CD14-positive monocyte (primary cell): ENCODE results near the gene CCNY. TPM values are rescaled to one million over a fixed set of nuclear protein-coding genes. Genes with fewer than 3 reads are reported as not detected.
A peak's percentile ranks its signal among the peaks of the same experiment; 100 is the strongest.

ENCODE experiments used
- DNase-seq, 3 donors: peaks; one replicate each; pipeline ENCODE4 v3.0.0-alpha.2; 2011 to 2022
- H2AFZ ChIP-seq: 2 replicates; pipeline ENCODE4 v1.6.0; 2012; ENCODE audit warnings: mild to moderate bottlenecking, low read depth, low read length, inconsistent platforms; ENCODE audit not compliant: insufficient read depth, poor library complexity, severe bottlenecking
- H3K27ac ChIP-seq, 2 donors: 1 replicate in 1 of 2; 2 replicates in 1 of 2; pipeline ENCODE4 v1.5.1; 2012 to 2013; ENCODE audit warnings: low read length in 2 of 2, control low read depth in 1 of 2, inconsistent platforms in 1 of 2, low read depth in 1 of 2, mild to moderate bottlenecking in 1 of 2
- H3K27me3 ChIP-seq, 2 donors: one replicate each; pipeline versions ENCODE4 v1.6.0 to v1.6.1; 2011 to 2013; ENCODE audit warnings: low read length in 2 of 2; ENCODE audit not compliant: control insufficient read depth in 2 of 2, insufficient read depth in 2 of 2
- H3K36me3 ChIP-seq, 2 donors: replicated peaks in 1 of 2; 1 replicate in 1 of 2; 2 replicates in 1 of 2; pipeline versions ENCODE4 v1.5.1 to v1.6.1; 2012 to 2013; ENCODE audit warnings: low read length in 2 of 2, control low read depth in 1 of 2, inconsistent platforms in 1 of 2, mild to moderate bottlenecking in 1 of 2; ENCODE audit not compliant: insufficient read depth in 2 of 2, control insufficient read depth in 1 of 2
- H3K4me1 ChIP-seq, 2 donors: 1 replicate in 1 of 2; 2 replicates in 1 of 2; pipeline versions ENCODE4 v1.5.1 to v1.6.1; 2012 to 2013; ENCODE audit warnings: low read length in 2 of 2, control low read depth in 1 of 2, inconsistent platforms in 1 of 2, mild to moderate bottlenecking in 1 of 2, moderate library complexity in 1 of 2; ENCODE audit not compliant: insufficient read depth in 2 of 2, control insufficient read depth in 1 of 2
- H3K4me2 ChIP-seq: replicated peaks from 2 replicates; pipeline ENCODE3; 2012; ENCODE audit warnings: low read length, moderate library complexity, mild to moderate bottlenecking; ENCODE audit not compliant: poor library complexity, severe bottlenecking; ENCODE audit errors: extremely low read depth
- H3K4me3 ChIP-seq, 3 experiments: fragments of 200-600 bp in 1 of 3; sonication (generic) in 1 of 3; replicated peaks in 1 of 3; 1 replicate in 2 of 3; 2 replicates in 1 of 3; pipeline ENCODE4 v1.5.1; 2011 to 2013; ENCODE audit warnings: low read length in 3 of 3, mild to moderate bottlenecking in 3 of 3, control low read depth in 2 of 3, low read depth in 2 of 3, inconsistent platforms in 1 of 3, moderate library complexity in 1 of 3
- H3K79me2 ChIP-seq: 2 replicates; pipeline ENCODE4 v1.6.0; 2012; ENCODE audit warnings: mild to moderate bottlenecking, control low read depth, inconsistent platforms, low read length, moderate library complexity; ENCODE audit not compliant: insufficient read depth
- H3K9ac ChIP-seq: 2 replicates; pipeline ENCODE4 v1.6.0; 2017; ENCODE audit warnings: low read length, mild to moderate bottlenecking; ENCODE audit not compliant: insufficient read depth, poor library complexity, severe bottlenecking
- H3K9me3 ChIP-seq, 2 donors: replicated peaks in 1 of 2; 1 replicate in 1 of 2; 2 replicates in 1 of 2; pipeline versions ENCODE4 v1.5.1 to v1.6.1; 2012 to 2013; ENCODE audit warnings: low read length in 2 of 2, control low read depth in 1 of 2; ENCODE audit not compliant: control insufficient read depth in 1 of 2, insufficient read depth in 1 of 2
- H4K20me1 ChIP-seq: 2 replicates; pipeline ENCODE4 v1.6.0; 2012; ENCODE audit warnings: mild to moderate bottlenecking, low read length, control low read depth, moderate library complexity; ENCODE audit not compliant: insufficient read depth
- H3K27ac Mint-ChIP-seq, 7 donors: one replicate each; pipeline ENCODE4 v1.8.0; 2020; ENCODE audit warnings: mild to moderate bottlenecking in 7 of 7, mixed read lengths in 7 of 7, moderate library complexity in 6 of 7, inconsistent platforms in 2 of 7
- H3K27me3 Mint-ChIP-seq, 3 donors: one replicate each; pipeline ENCODE4 v1.8.0; 2021 to 2022; ENCODE audit warnings: low read depth in 3 of 3, mild to moderate bottlenecking in 3 of 3, mixed read lengths in 3 of 3, moderate library complexity in 3 of 3, inconsistent platforms in 1 of 3
- H3K36me3 Mint-ChIP-seq, 2 donors: one replicate each; pipeline ENCODE4 v1.8.0; 2020; ENCODE audit warnings: mixed read lengths in 2 of 2, inconsistent platforms in 1 of 2, mild to moderate bottlenecking in 1 of 2
- H3K4me1 Mint-ChIP-seq: one replicate; pipeline ENCODE4 v1.8.0; 2020; ENCODE audit warnings: mild to moderate bottlenecking, mixed read lengths
- H3K4me3 Mint-ChIP-seq, 2 donors: one replicate each; pipeline ENCODE4 v1.8.0; 2020; ENCODE audit warnings: mild to moderate bottlenecking in 2 of 2, mixed read lengths in 2 of 2, moderate library complexity in 1 of 2
- H3K9me3 Mint-ChIP-seq, 7 donors: one replicate each; pipeline ENCODE4 v1.8.0; 2020 to 2022; ENCODE audit warnings: mixed read lengths in 7 of 7, mild to moderate bottlenecking in 6 of 7, moderate library complexity in 6 of 7, inconsistent platforms in 2 of 7
- CTCF ChIP-seq: fragments of 200-600 bp; IDR thresholded peaks from one replicate; pipeline ENCODE4 v1.8.0; 2022; ENCODE audit warnings: antibody characterized with exemption, mild to moderate bottlenecking
- WGBS: methylation state at CpG from one replicate; pipeline ENCODE4 v1.1.5; 2013; ENCODE audit warnings: missing lambda C conversion rate; ENCODE audit not compliant: insufficient coverage; 5-methylcytosine and 5-hydroxymethylcytosine counted together
- intact Hi-C, 2 donors: fragments of 100-400 bp; cut with micrococcal nuclease; formaldehyde crosslinking; loops; one replicate each; pipeline versions ENCODE4 v1.15.0 to v1.15.1; 2023
- polyA plus RNA-seq, 3 donors: library from polyadenylated mRNA; depleted of rRNA in 1 of 3; unstranded in 2 of 3; stranded (reverse) in 1 of 3; fragments of 300-500 nt in 2 of 3; fragments of >200 nt in 1 of 3; fragmentation: Illumina TruSeq in 2 of 3; gene quantifications; 1 replicate in 2 of 3; 2 replicates in 1 of 3; pipeline ENCODE4 v1.2.3, GENCODE V29; 2012 to 2021

The CCNY gene
- polyA plus RNA-seq, 3 donors: 39.9 to 116 (median 64.8) TPM

- peaks cover 9 to 29% of the 10 kb centered on the region in 2 donors for H3K4me1 ChIP-seq
- no peak for TF ChIP-seq CTCF
- no peak overlapping the region for H2AFZ ChIP-seq
- Mint-ChIP-seq H3K4me3 (no peak overlapping the region), H3K9me3 (no peaks in the 10 kb centered on the region), H3K36me3 (peaks cover 9 to 27% of the 10 kb centered on the region in 2 donors), H3K4me1 (peaks cover 71% of the 10 kb centered on the region), H3K27me3 (peaks cover 0 to 3% (median 2%) of the 10 kb centered on the region in 3 donors), H3K27ac (peak overlapping the region in 3 of 7 donors; percentile 4 to 71 (median 60))
- no peak overlapping the region for H3K9ac ChIP-seq
- no peaks in the 10 kb centered on the region for H3K9me3 ChIP-seq
- H4K20me1 ChIP-seq: peaks cover 100% of the 10 kb centered on the region
- peaks cover 97% of the 10 kb centered on the region for H3K79me2 ChIP-seq
- intact Hi-C loops: no loop called here
- no peaks in the 10 kb centered on the region for H3K27me3 ChIP-seq
- peak overlapping the region in 1 of 2 donors; percentile 16 for H3K27ac ChIP-seq
- no peak overlapping the region for H3K4me2 ChIP-seq
- H3K4me3 ChIP-seq: no peak overlapping the region
- no peak for DNase-seq
- no CpG with 5 or more reads among the region's 2 CpGs for WGBS
- H3K36me3 ChIP-seq: no peaks in the 10 kb centered on the region
Observed at GRCh38 chr10:35347121-35347562, 10.8 kb downstream of the CCNY start.

GRCh38 chr10:35347899-35348608 is 11.7 kb downstream of the CCNY start:
- Mint-ChIP-seq H3K27me3 (peaks cover 0 to 3% (median 2%) of the 10 kb centered on the region in 3 donors), H3K27ac (peak overlapping the region in 3 of 7 donors; percentile 50 to 81 (median 57)), H3K36me3 (peaks cover 9 to 19% of the 10 kb centered on the region in 2 donors), H3K4me1 (peaks cover 75% of the 10 kb centered on the region), H3K9me3 (peaks cover 0 to 2% (median 0%) of the 10 kb centered on the region in 7 donors), H3K4me3 (no peak overlapping the region)
- TF ChIP-seq CTCF: no peak
- H4K20me1 ChIP-seq: peaks cover 100% of the 10 kb centered on the region
- H3K79me2 ChIP-seq: peaks cover 97% of the 10 kb centered on the region
- no peaks in the 10 kb centered on the region for H3K36me3 ChIP-seq
- H3K27me3 ChIP-seq: no peaks in the 10 kb centered on the region
- no peaks in the 10 kb centered on the region for H3K9me3 ChIP-seq
- H3K4me3 ChIP-seq: no peak overlapping the region
- intact Hi-C loops: no loop called here
- H3K9ac ChIP-seq: no peak overlapping the region
- H3K27ac ChIP-seq: no peak overlapping the region
- H3K4me2 ChIP-seq: no peak overlapping the region
- H3K4me1 ChIP-seq: peaks cover 13 to 34% of the 10 kb centered on the region in 2 donors
- no peak overlapping the region for H2AFZ ChIP-seq
- no peak for DNase-seq
- 92% methylated on average over 8 of the region's 13 CpGs for WGBS
